ENCODE data around the gene CYP3A7. TPM values are rescaled to one million over a fixed set of nuclear protein-coding genes. Genes with fewer than 3 reads are reported as not detected.
"Not testable (repeated sequence)": the region's sequence is repeated elsewhere in the genome, so short reads cannot be mapped to it uniquely, and the experiment has no call there.

The CYP3A7 gene
- total RNA-seq, 1 experiment from 2014 or later = not detected

GRCh38 chr7:99740573-99741440, 5.8 kb upstream of the CYP3A7 start:
- no peaks in the 10 kb centered on the region for H3K9me3 Mint-ChIP-seq (ENCODE audit: unreplicated experiment)
- TSS peak; percentile 62 for BruUV-seq (replicated peaks)
- TF ChIP-seq CTCF (IDR thresholded peaks at IDR 0.05; ENCODE audit: unreplicated experiment) = no peak
- ChIA-PET POLR2A (interaction anchor here (0.7 to 8.7 kb wide), 26 partner anchors 8 to 348 kb away, joined by 3 to 115 read pairs (median 6); partner anchors contain the start of genes COPS6, CYP3A43, CYP3A5 and ZKSCAN5), CTCF (interaction anchor here (0.5 to 1.7 kb wide), 6 partner anchors 89 to 349 kb away, joined by 3 to 5 read pairs (median 4); no protein-coding TSS in a partner anchor)
- H3K4me3 Mint-ChIP-seq (ENCODE audit: unreplicated experiment) = peak overlapping the region; percentile 31
- peak overlapping the region; percentile 87 for H3K27ac Mint-ChIP-seq (ENCODE audit: low read depth, unreplicated experiment)
- H3K27me3 Mint-ChIP-seq (ENCODE audit: insufficient read depth, unreplicated experiment) = no peaks in the 10 kb centered on the region
- H3K36me3 Mint-ChIP-seq (ENCODE audit: insufficient read depth, unreplicated experiment) = peaks cover 6% of the 10 kb centered on the region
- H3K4me1 Mint-ChIP-seq (ENCODE audit: insufficient read depth, unreplicated experiment) = peaks cover 47% of the 10 kb centered on the region
- peak; percentile 78 for DNase-seq (ENCODE audit: unreplicated experiment)
- intact Hi-C loops (cut with micrococcal nuclease) = loop anchor here (2.0 to 5.0 kb wide), 2 partner anchors 96 to 106 kb away; no protein-coding TSS in a partner anchor

DNA sequence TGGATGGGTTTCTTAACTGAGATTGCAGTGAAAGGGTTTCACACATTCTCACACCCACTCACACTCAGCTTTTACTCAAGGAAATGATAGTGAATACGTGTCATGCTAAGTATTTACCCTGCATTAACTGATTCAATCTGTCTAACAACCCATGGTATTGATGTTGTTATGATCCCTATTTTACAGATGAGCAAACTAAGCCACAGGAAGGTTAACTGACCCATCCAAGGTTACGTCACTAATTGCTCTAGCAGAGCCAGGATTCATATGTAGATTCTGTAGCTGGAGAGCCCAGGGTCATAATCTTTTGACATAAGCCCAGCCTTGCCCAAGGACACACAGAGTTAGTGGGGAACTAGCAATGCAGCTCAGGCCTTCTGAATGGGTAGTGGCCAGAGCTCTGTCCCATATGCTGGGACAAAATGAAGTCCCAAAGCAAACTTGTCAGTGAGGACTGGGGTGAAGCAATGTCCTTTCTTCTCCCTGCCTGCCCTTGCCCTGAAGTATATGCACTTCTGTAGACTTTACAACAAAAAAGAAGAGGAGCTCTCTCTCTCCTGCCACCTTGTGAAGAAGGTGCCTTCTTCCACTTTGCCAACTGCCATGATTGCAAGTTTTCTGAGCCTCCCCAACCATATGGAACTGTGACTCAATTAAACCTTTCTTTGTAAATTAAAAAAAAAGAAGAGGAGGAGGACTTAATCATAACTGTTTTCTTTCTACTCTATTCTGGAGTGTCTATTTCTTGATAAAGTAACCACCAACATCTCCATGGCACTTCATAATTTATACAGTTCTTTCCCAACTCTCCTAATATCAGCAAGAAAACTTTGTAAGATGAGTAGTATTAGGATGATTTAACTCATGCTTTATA, 4.9 kb upstream of the CYP3A7 start:
- Mint-ChIP-seq H3K27me3 (ENCODE audit: insufficient read depth, unreplicated experiment) (no peaks in the 10 kb centered on the region), H3K4me3 (ENCODE audit: unreplicated experiment) (peak overlapping the region; percentile 28), H3K36me3 (ENCODE audit: insufficient read depth, unreplicated experiment) (peaks cover 6% of the 10 kb centered on the region), H3K4me1 (ENCODE audit: insufficient read depth, unreplicated experiment) (peaks cover 52% of the 10 kb centered on the region), H3K9me3 (ENCODE audit: unreplicated experiment) (no peaks in the 10 kb centered on the region), H3K27ac (ENCODE audit: low read depth, unreplicated experiment) (peak overlapping the region; percentile 87)
- ChIA-PET POLR2A (interaction anchor here (0.6 to 8.7 kb wide), 31 partner anchors 9 to 349 kb away, joined by 3 to 115 read pairs (median 5); partner anchors contain the start of genes COPS6, CYP3A43, CYP3A5 and ZKSCAN5), CTCF (interaction anchor here (0.6 to 2.8 kb wide), 8 partner anchors 10 to 313 kb away, joined by 3 to 20 read pairs (median 5); partner anchors contain the start of gene CYP3A5)
- no peak for TF ChIP-seq CTCF (IDR thresholded peaks at IDR 0.05; ENCODE audit: unreplicated experiment)
- DNase-seq (ENCODE audit: unreplicated experiment) = no peak
- intact Hi-C loops (cut with micrococcal nuclease) = loop anchor here (2.0 to 5.0 kb wide), 2 partner anchors 97 to 105 kb away; no protein-coding TSS in a partner anchor
- BruUV-seq (replicated peaks) = TSS peak; percentile 53

DNA sequence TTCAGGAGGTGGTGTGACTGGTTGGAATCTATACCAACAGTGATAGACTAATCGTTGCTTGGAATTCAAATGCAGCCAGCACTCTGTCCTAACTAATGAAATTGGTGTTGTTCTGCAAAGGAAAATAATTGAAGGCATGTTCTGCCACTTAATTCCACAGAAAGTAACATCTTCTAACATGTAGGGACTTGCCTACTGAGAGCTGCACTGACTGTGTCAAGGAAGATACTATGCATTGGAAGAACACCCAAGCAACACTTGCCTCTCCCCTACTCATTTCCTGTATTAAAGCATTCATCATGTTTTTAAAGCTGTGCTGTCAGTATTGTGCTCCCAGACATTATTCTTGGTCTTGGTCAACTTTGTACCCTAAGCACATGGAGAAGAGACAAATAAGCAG, 2.7 kb upstream of the CYP3A7 start:
- intact Hi-C loops (cut with micrococcal nuclease) = no loop called here
- Mint-ChIP-seq H3K27me3 (ENCODE audit: insufficient read depth, unreplicated experiment) (no peaks in the 10 kb centered on the region), H3K9me3 (ENCODE audit: unreplicated experiment) (no peaks in the 10 kb centered on the region), H3K4me1 (ENCODE audit: insufficient read depth, unreplicated experiment) (peaks cover 47% of the 10 kb centered on the region), H3K36me3 (ENCODE audit: insufficient read depth, unreplicated experiment) (peaks cover 6% of the 10 kb centered on the region), H3K27ac (ENCODE audit: low read depth, unreplicated experiment) (peak overlapping the region; percentile 87), H3K4me3 (ENCODE audit: unreplicated experiment) (no peak overlapping the region)
- ChIA-PET POLR2A (interaction anchor here (0.8 to 8.7 kb wide), 18 partner anchors 10 to 233 kb away, joined by 3 to 115 read pairs (median 8); partner anchors contain the start of genes CYP3A43, CYP3A5, FAM200A and ZKSCAN5), CTCF (interaction anchor here (0.6 to 2.8 kb wide), 3 partner anchors 99 to 409 kb away, joined by 3 to 20 read pairs (median 7); no protein-coding TSS in a partner anchor)
- TF ChIP-seq CTCF (IDR thresholded peaks at IDR 0.05; ENCODE audit: unreplicated experiment) = no peak
- BruUV-seq (replicated peaks) = no TSS peak
- DNase-seq (ENCODE audit: unreplicated experiment) = peak; percentile 73

DNA sequence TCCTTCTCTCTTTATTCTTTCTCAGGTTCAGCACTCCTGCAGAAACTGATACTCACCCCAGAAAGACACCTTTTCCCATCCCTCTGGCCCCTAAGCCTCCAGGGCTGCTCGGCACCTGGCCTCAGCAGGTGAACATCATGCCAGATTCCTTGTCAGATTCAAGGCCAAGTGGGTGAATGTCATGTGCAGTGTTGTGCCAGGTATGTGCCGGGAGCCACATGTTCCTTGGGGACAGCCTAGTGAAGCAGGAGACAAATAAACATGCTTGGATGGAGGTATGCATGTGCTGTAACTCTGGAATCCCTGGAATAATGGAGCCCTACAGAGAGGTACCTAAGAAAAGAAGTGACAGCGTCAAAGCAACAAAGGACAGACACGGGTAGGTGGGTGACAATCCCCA, 1.7 kb upstream of the CYP3A7 start:
- intact Hi-C loops (cut with micrococcal nuclease); DNase-seq (ENCODE audit: unreplicated experiment); H3K4me3 Mint-ChIP-seq (ENCODE audit: unreplicated experiment); BruUV-seq (replicated peaks); H3K27me3 Mint-ChIP-seq (ENCODE audit: insufficient read depth, unreplicated experiment); H3K36me3 Mint-ChIP-seq (ENCODE audit: insufficient read depth, unreplicated experiment); H3K9me3 Mint-ChIP-seq (ENCODE audit: unreplicated experiment): not testable (repeated sequence)
- peaks cover 47% of the 10 kb centered on the region for H3K4me1 Mint-ChIP-seq (ENCODE audit: insufficient read depth, unreplicated experiment)
- CTCF ChIA-PET = interaction anchor here (1.1 kb wide), 1 partner anchor 26 kb away, joined by 3 read pairs; no protein-coding TSS in a partner anchor
- POLR2A ChIA-PET = interaction anchor here (0.7 to 8.7 kb wide), 9 partner anchors 11 to 178 kb away, joined by 4 to 115 read pairs (median 10); partner anchors contain the start of genes CYP3A43 and ZNF655
- H3K27ac Mint-ChIP-seq (ENCODE audit: low read depth, unreplicated experiment) = peak overlapping the region; percentile 87

Measured in MCF 10A (cell line).